Stimulated activated CD4-positive, alpha-beta T cell treated with anti-CD3 and anti-CD28 coated beads, Interleukin-1b, Interleukin-23, amount 100 ng/mL, for 48 hours (primary cell): ENCODE measurements around the gene PTPN13.

Source experiments
- DNase-seq: peaks from one replicate; pipeline ENCODE4 v3.0.0-alpha.2; 2020

The PTPN13 gene

DNA sequence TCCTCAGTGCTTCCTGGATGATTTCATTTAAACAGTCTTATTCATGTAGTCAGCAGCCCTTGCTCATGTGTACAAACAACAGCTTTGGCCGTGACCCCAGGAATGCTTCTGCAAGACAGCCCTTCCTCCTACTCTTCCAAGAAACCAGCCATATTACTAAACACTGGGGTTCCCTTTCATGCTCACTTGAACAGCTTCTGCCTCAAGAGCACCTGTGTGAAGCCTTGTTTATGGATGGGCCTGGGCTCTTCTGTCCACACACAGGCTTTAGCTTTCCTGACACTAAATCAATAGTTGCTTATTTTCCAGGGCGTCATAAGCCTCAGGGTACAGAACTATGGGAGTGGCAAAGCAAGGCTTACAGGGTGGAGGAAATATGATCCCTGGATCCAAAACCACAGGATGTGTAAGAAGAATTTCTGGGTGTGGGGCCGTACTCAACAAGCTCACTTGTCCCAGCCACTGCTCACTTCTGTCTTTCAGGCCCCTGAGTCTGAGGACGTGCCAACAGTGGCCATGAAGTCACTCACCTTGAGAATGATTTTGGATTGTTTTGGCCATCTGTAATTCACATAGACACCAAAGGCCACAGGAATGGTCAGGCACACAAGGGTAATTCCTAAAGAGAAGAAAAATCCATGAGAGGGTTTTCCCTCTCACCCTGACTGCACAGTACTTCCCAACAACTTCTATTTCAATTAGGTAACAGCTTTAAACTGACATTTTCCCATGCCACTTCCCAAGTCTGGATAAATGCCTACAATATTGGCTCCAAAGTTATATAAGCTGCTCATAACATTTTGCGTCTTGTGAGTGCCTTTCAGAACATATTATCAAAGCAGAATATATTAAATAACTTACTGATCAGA is 237.4 kb downstream of the PTPN13 start:
- DNase-seq: no peak

- DNase-seq: no peak
Observed at GRCh38 chr4:86833615-86834014, 239.5 kb downstream of the PTPN13 start.

GRCh38 chr4:86834901-86835300 is 240.8 kb downstream of the PTPN13 start:
- no peak for DNase-seq

- DNase-seq: no peak
Observed at GRCh38 chr4:86835677-86836076, 241.6 kb downstream of the PTPN13 start.

- DNase-seq: no peak
Observed at GRCh38 chr4:86837691-86838503, 243.8 kb downstream of the PTPN13 start.

DNA sequence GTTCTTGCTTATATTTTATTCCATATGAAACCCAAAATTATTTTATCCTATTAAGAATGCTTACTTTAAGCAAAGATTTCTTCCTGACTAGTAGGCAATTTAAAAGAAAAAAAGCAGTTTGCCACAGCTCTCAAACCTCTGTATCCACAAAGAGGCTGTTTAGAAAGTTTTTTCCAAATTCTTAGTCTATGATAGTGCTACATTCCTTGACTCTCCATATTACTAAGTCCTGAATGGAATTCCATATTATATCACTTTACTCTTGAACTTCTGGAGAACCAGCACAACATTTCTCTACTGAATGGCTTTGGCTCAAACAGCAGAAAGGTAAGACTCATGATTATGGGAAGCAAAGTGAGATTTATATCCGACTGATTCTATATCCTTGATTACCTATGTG is 246.7 kb downstream of the PTPN13 start:
- no peak for DNase-seq

DNA sequence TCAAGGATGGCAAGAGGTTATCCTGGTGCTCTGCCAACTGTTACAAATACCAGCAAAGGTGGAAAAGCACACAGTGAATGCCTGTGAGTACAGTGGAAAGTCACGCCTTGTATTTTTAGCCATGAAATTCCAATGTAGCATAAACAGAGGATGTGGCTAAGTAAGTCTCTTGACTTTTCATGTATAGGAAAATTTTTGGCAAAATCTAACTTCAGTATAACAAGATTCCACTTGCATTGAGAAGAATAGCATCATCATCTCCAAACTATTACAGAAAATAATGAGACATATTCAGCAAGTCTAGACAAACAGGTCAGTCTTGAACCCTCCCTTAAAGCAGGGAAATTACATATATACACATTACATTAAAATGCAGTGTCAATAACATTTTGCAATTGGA is 247.2 kb downstream of the PTPN13 start:
- DNase-seq: no peak

GRCh38 chr4:86845593-86845992 is 251.5 kb downstream of the PTPN13 start:
- no peak for DNase-seq

- no peak for DNase-seq
Observed at GRCh38 chr4:86846921-86847320, 252.8 kb downstream of the PTPN13 start.

GRCh38 chr4:86847571-86847970 is 253.5 kb downstream of the PTPN13 start:
- DNase-seq: no peak

DNA sequence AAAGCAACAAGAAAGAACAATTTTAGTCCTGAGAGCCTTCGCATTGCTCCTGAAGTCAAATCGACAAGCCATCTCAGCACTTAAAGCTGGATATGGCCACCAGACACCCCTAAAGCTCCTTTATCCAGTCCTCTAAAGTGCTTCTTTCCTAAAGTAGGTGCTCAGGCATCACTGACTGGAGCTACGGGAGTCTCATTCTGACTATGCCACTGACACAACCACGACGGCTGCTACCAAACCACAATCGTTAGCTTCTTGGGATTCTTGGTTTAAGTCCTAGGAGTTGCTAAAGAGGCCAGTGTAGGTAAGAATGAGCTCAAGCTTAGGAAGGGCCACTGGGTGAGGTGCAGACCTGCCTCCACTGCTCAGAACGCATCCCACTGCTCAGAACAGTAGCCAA is 254.0 kb downstream of the PTPN13 start:
- no peak for DNase-seq

DNA sequence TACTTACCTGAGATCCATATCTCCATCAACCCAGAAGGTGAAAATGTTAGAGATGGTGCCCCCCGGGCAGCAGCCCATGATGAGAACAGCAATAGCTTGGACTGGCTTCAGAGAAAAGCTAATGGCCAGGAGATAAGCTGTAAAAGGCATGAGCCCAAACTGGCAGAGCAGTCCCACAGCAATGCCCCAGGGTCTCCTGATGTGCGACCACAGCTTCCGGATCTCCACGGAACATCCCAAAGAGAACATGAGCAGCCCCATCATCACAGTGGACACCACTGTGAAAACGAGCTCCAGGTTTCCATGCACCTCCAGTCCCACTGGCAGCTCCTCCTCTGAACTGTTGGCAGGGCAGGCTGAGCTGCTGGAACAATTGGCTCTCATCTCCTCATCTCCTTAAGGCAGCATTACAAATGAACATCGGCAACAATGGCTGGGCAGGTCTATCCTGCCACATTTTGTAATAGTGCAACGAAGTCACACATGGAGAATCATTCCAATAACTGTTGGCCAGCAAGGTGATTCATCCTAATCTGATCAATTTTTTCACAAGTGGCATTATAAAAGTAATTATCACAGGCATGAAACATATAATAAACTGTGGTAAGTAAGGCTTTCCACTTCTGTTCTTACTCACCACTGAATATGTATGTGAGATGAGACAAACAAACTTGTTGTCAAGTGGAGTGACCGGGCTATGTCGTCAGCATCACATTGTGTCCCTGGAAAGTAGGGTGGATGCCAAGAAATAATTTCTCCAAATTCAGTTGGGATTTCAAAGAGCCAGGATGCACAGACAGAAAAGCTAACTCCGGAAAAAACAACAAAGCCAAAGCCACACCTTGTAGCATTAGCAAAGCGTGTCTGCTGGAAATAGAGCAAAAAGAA is 254.9 kb downstream of the PTPN13 start, which contains the start of gene SLC10A6:
Gene SLC10A6, minus strand, starts transcription at position 653 of the 888 bp plus-strand sequence. Its CDS starts 269 bp downstream, at position 384.
- no peak for DNase-seq

GRCh38 chr4:86853209-86853608 is 259.1 kb downstream of the PTPN13 start:
- DNase-seq: no peak

- no peak for DNase-seq
Observed at GRCh38 chr4:86855572-86855971, 261.5 kb downstream of the PTPN13 start.

- no peak for DNase-seq
Observed at GRCh38 chr4:86856896-86857295, 262.8 kb downstream of the PTPN13 start.

GRCh38 chr4:86857341-86858052 is 263.4 kb downstream of the PTPN13 start:
- DNase-seq: no peak
